Motor neuron (in vitro differentiated cells): ENCODE data around the gene BEND7. TPM values are rescaled to one million over a fixed set of nuclear protein-coding genes. Genes with fewer than 3 reads are reported as not detected.
A peak's percentile ranks its signal among the peaks of the same experiment; 100 is the strongest.
"Not testable (repeated sequence)": the region's sequence is repeated elsewhere in the genome, so short reads cannot be mapped to it uniquely, and the experiment has no call there.

Experiments
- ATAC-seq, 8 experiments: fragments of 200-7000 bp; cut with Tn5 transposase; replicated peaks in 6 of 8; 2 replicates each; pipeline ENCODE4 v1.8.0; 2021; ENCODE audit warnings: mild to moderate bottlenecking in 8 of 8, moderate library complexity in 8 of 8
- H3K27ac ChIP-seq, 2 donors: fragments of 250-450 bp; sonication (Bioruptor Pico); 2 replicates each; pipeline ENCODE4 v1.9.0; 2021; ENCODE audit warnings: antibody characterized with exemption in 2 of 2, mild to moderate bottlenecking in 2 of 2, moderate library complexity in 1 of 2
- H3K4me1 ChIP-seq, 2 donors: fragments of 250-450 bp; sonication (Bioruptor Pico); replicated peaks in 1 of 2; 2 replicates each; pipeline ENCODE4 v1.6.1; 2021; ENCODE audit warnings: antibody characterized with exemption in 2 of 2, mild to moderate bottlenecking in 2 of 2, moderate library complexity in 1 of 2
- H3K4me3 ChIP-seq, 5 donors: fragments of 250-450 bp; sonication (Bioruptor Pico); 2 replicates each; pipeline ENCODE4 v1.9.0; 2021; ENCODE audit warnings: antibody characterized with exemption in 5 of 5, mild to moderate bottlenecking in 5 of 5, moderate library complexity in 4 of 5
- WGBS, 10 experiments: fragments of 450-650 bp; shearing (Covaris generic); methylation state at CpG; one replicate each; pipeline ENCODE4 v1.0.0; 2022; 5-methylcytosine and 5-hydroxymethylcytosine counted together
- in situ Hi-C, 9 experiments: fragments of 400-800 bp; cut with MboI; loops; one replicate each; pipeline ENCODE4 v1.15.0; 2021; ENCODE audit warnings: low sequenced_read_pairs in 9 of 9, low pct_unique_long_range_greater_than_20kb in 2 of 9; ENCODE audit not compliant: unreplicated experiment in 9 of 9
- total RNA-seq, 8 experiments: library from RNA; unstranded; fragments of 300-600 nt; gene quantifications; 2 replicates each; pipeline versions ENCODE4 v1.2.3 to v1.2.4, GENCODE V29; 2022

Gene BEND7
- total RNA-seq, 8 experiments from 2014 or later, result 10.4 to 229 (median 20.5) TPM

- 0 to 100% (median 82%) methylated on average over 1 to 5 of the region's 9 CpGs; no CpG with 5 or more reads in 1 of the 10 experiments for WGBS, 10 experiments
- H3K27ac ChIP-seq, H3K4me1 ChIP-seq, ATAC-seq, H3K4me3 ChIP-seq: not testable (repeated sequence)
- in situ Hi-C loops, result loop anchor here in 1 of 9 experiments (25.0 kb wide), 1 partner anchor 176 kb away; no protein-coding TSS in a partner anchor
Measured at GRCh38 chr10:13537985-13538384, 9.2 kb upstream of the BEND7 start.

DNA sequence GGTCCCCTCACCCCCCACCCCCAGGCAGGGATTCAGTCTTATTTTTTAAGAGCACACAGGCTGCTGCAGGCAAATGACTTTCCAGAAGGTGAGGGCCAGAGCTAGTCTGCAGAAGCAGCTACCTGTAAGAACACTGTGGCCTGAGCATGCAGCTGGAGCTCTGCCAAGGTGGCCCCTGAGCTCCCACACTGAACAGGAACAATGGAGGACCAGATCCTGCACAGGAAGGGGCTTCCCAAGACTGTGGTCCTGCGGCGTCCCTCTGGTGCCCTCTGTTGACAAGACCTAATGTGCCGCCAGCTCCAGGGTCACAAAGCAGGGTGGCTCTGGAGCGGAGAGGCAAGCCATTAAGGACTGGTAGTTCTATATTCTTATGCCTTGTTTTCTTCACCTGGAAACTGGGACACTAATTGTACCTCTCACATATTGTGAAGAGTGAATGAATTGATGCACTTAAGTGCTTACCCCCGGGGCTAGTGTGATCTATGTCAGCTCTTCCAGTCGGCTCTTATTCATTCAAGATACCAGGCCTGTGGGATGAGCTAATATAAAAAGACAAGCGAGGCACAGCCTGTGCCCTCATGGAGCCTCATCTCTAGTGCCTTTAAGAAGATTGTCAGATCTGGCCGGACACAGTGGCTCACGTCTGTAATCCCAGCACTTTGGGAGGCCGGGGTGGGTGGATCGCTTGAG, 8.0 kb upstream of the BEND7 start:
- in situ Hi-C loops, result loop anchor here in 1 of 9 experiments (25.0 kb wide), 1 partner anchor 175 kb away; no protein-coding TSS in a partner anchor
- no peaks in the 10 kb centered on the region for H3K4me1 ChIP-seq
- WGBS, 10 experiments, result 30 to 82% (median 63%) methylated on average over 2 to 6 of the region's 11 CpGs; no CpG with 5 or more reads in 5 of the 10 experiments
- peak; percentile 73 to 100 (median 86) for ATAC-seq
- H3K27ac ChIP-seq, result no peak overlapping the region
- H3K4me3 ChIP-seq, result no peak overlapping the region

- in situ Hi-C loops, result loop anchor here in 1 of 9 experiments (25.0 kb wide), 1 partner anchor 173 kb away; no protein-coding TSS in a partner anchor
- 38 to 100% (median 76%) methylated on average over 1 to 4 of the region's 4 CpGs; no CpG with 5 or more reads in 2 of the 10 experiments for WGBS, 10 experiments
- H3K4me1 ChIP-seq, result no peaks in the 10 kb centered on the region
- no peak for ATAC-seq
- H3K4me3 ChIP-seq, result no peak overlapping the region
- H3K27ac ChIP-seq, result no peak overlapping the region
Measured at GRCh38 chr10:13535346-13535745, 6.5 kb upstream of the BEND7 start.

- 30 to 88% (median 76%) methylated on average over 1 to 7 of the region's 8 CpGs; no CpG with 5 or more reads in 2 of the 10 experiments for WGBS, 10 experiments
- in situ Hi-C loops, result loop anchor here in 1 of 9 experiments (25.0 kb wide), 1 partner anchor 167 kb away; no protein-coding TSS in a partner anchor
- no peak overlapping the region for H3K27ac ChIP-seq
- no peak for ATAC-seq
- H3K4me1 ChIP-seq, result peaks cover 13 to 21% of the 10 kb centered on the region in 2 donors
- H3K4me3 ChIP-seq, result peak overlapping the region; percentile 49 to 100 (median 78)
Measured at GRCh38 chr10:13529714-13529973, 830 bp upstream of the BEND7 start.

- Histone ChIP-seq H3K4me3 (peak overlapping the region; percentile 49 to 100 (median 78)), H3K4me1 (peaks cover 13 to 21% of the 10 kb centered on the region in 2 donors), H3K27ac (peak overlapping the region; percentile 36 to 76)
- peak; percentile 10 to 70 (median 59) for ATAC-seq
- 0 to 23% (median 5%) methylated on average over 4 to 10 of the region's 104 CpGs; no CpG with 5 or more reads in 7 of the 10 experiments for WGBS, 10 experiments
- in situ Hi-C loops, result loop anchor here in 1 of 9 experiments (25.0 kb wide), 1 partner anchor 166 kb away; no protein-coding TSS in a partner anchor
Measured at GRCh38 chr10:13528123-13528874, 515 bp downstream of the BEND7 start.

- WGBS, 10 experiments, result 0 to 41% (median 26%) methylated on average over 1 to 5 of the region's 5 CpGs; no CpG with 5 or more reads in 3 of the 10 experiments
- Histone ChIP-seq H3K4me3 (peak overlapping the region; percentile 49 to 100 (median 78)), H3K4me1 (peaks cover 13 to 21% of the 10 kb centered on the region in 2 donors), H3K27ac (no peak overlapping the region)
- in situ Hi-C loops, result loop anchor here in 1 of 9 experiments (25.0 kb wide), 1 partner anchor 165 kb away; no protein-coding TSS in a partner anchor
- no peak for ATAC-seq
Measured at GRCh38 chr10:13527864-13528122, 1.0 kb downstream of the BEND7 start.

GRCh38 chr10:13526948-13527863, 1.6 kb downstream of the BEND7 start:
- Histone ChIP-seq H3K27ac (no peak overlapping the region), H3K4me1 (peaks cover 13 to 21% of the 10 kb centered on the region in 2 donors), H3K4me3 (peak overlapping the region; percentile 49 to 100 (median 78))
- in situ Hi-C loops, result loop anchor here in 1 of 9 experiments (25.0 kb wide), 1 partner anchor 165 kb away; no protein-coding TSS in a partner anchor
- peak in 2 of 8 experiments; percentile 7 to 9 for ATAC-seq
- WGBS, 10 experiments, result 24 to 70% (median 50%) methylated on average over 4 to 10 of the region's 10 CpGs

- WGBS, 10 experiments, result 0 to 100% (median 56%) methylated on average over 1 to 3 of the region's 3 CpGs
- Histone ChIP-seq H3K27ac (no peak overlapping the region), H3K4me1 (peaks cover 13 to 21% of the 10 kb centered on the region in 2 donors), H3K4me3 (no peak overlapping the region)
- in situ Hi-C loops, result loop anchor here in 1 of 9 experiments (25.0 kb wide), 1 partner anchor 163 kb away; no protein-coding TSS in a partner anchor
- peak in 3 of 8 experiments; percentile 69 to 81 (median 72) for ATAC-seq
Measured at GRCh38 chr10:13525663-13526062, 3.2 kb downstream of the BEND7 start.

- in situ Hi-C loops, result no loop called here
- 39 to 100% (median 70%) methylated on average over 1 to 6 of the region's 7 CpGs; no CpG with 5 or more reads in 3 of the 10 experiments for WGBS, 10 experiments
- H3K27ac ChIP-seq, result no peak overlapping the region
- no peak overlapping the region for H3K4me3 ChIP-seq
- H3K4me1 ChIP-seq, result peaks cover 0 to 6% of the 10 kb centered on the region in 2 donors
- ATAC-seq, result no peak
Measured at GRCh38 chr10:13521026-13521425, 7.8 kb downstream of the BEND7 start.

DNA sequence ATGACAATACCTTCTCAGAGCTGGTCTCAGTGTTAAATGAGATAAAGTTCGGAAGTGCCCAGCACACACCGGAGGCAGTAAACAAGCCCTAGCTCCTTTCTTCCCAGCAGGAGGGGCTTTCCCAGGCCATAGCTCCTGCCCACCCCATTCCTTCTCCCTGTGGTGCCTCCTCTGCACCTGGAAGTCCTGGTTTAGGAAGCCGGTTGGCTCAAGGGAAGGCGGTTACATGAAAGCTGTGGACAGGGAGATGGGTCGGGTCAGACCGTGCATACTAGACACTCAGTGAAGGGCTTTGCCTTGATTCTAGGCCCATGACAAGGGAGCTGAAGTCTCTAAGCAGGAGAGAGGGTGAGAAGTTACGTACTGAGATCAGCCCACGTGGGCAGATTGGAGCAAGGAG, 8.6 kb downstream of the BEND7 start:
- 81 to 100% (median 93%) methylated on average over 1 to 7 of the region's 8 CpGs; no CpG with 5 or more reads in 3 of the 10 experiments for WGBS, 10 experiments
- ATAC-seq, result no peak
- H3K4me3 ChIP-seq, result no peak overlapping the region
- in situ Hi-C loops, result no loop called here
- H3K27ac ChIP-seq, result no peak overlapping the region
- no peaks in the 10 kb centered on the region for H3K4me1 ChIP-seq

GRCh38 chr10:13518076-13518692, 10.6 kb downstream of the BEND7 start:
- in situ Hi-C loops, result no loop called here
- peak in 3 of 8 experiments; percentile 18 to 74 (median 61) for ATAC-seq
- no peak overlapping the region for H3K4me3 ChIP-seq
- H3K4me1 ChIP-seq, result no peaks in the 10 kb centered on the region
- WGBS, 10 experiments, result 17 to 100% (median 77%) methylated on average over 1 to 6 of the region's 8 CpGs
- H3K27ac ChIP-seq, result no peak overlapping the region

DNA sequence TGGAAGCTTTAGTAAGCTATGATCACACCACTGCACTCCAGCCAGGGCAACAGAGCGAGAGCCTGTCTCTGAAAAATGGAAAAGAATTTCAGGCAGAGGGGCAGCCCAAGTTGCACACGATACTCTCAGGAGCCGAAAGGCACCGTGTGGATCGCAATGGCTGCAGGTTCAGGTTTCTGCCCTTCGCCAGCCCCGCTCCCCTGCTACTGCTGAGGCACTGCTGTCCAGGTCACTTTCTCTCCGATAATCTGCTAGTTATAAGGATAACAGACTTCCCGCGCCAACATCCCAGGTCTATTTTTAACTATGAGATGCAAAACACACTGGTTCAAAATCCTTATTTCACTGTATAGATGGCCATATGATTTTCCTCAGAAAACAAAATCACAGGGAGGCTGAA, 11.1 kb downstream of the BEND7 start:
- in situ Hi-C loops, result no loop called here
- Histone ChIP-seq H3K4me1 (no peaks in the 10 kb centered on the region), H3K4me3 (no peak overlapping the region), H3K27ac (no peak overlapping the region)
- no peak for ATAC-seq
- WGBS, 10 experiments, result 80 to 100% (median 91%) methylated on average over 2 to 9 of the region's 10 CpGs; no CpG with 5 or more reads in 2 of the 10 experiments
